OCI-LY1 (cell line): ENCODE data around the gene KRT6A.

Experiments
- EZH2 ChIP-seq: fragments of 200-600 bp; sonication (generic), shearing (Covaris generic); IDR thresholded peaks from 2 replicates; pipeline ENCODE4 v1.8.0; 2017; ENCODE audit warnings: borderline replicate concordance, mixed run types, mild to moderate bottlenecking, antibody characterized with exemption, low read length, moderate library complexity, mixed read lengths
- TF ChIP-seq, protein P1 (sequence below): fragments of 200-600 bp; sonication (generic), shearing (Covaris generic); IDR thresholded peaks from 2 replicates; pipeline ENCODE4 v1.5.1; 2017; ENCODE audit warnings: mild to moderate bottlenecking, antibody characterized with exemption, low read length, moderate library complexity, mixed read lengths

- TF ChIP-seq, protein P1, sequence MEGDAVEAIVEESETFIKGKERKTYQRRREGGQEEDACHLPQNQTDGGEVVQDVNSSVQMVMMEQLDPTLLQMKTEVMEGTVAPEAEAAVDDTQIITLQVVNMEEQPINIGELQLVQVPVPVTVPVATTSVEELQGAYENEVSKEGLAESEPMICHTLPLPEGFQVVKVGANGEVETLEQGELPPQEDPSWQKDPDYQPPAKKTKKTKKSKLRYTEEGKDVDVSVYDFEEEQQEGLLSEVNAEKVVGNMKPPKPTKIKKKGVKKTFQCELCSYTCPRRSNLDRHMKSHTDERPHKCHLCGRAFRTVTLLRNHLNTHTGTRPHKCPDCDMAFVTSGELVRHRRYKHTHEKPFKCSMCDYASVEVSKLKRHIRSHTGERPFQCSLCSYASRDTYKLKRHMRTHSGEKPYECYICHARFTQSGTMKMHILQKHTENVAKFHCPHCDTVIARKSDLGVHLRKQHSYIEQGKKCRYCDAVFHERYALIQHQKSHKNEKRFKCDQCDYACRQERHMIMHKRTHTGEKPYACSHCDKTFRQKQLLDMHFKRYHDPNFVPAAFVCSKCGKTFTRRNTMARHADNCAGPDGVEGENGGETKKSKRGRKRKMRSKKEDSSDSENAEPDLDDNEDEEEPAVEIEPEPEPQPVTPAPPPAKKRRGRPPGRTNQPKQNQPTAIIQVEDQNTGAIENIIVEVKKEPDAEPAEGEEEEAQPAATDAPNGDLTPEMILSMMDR = no peak
- TF ChIP-seq EZH2 = no peak
Measured at GRCh38 chr12:52521175-52521567, 28.1 kb upstream of the KRT6A start.
